Stimulated activated CD4-positive, alpha-beta T cell treated with anti-CD3 and anti-CD28 coated beads, TNF-alpha, amount 100 ng/mL, for 1 hour (primary cell): ENCODE data around the gene RNF44.
"Not testable (repeated sequence)": the region's sequence is repeated elsewhere in the genome, so short reads cannot be mapped to it uniquely, and the experiment has no call there.

ENCODE experiments used
- DNase-seq, 3 donors: peaks; one replicate each; pipeline ENCODE4 v3.0.0-alpha.2; 2020; ENCODE audit warnings: low read depth in 3 of 3, low spot score in 1 of 3

RNF44 gene

GRCh38 chr5:176552332-176552869 is 15.2 kb upstream of the RNF44 start:
- DNase-seq: no peak

GRCh38 chr5:176550937-176551336 is 13.7 kb upstream of the RNF44 start:
- DNase-seq: not testable (repeated sequence)

- DNase-seq: no peak
Measured at GRCh38 chr5:176550275-176550831, 13.2 kb upstream of the RNF44 start.

GRCh38 chr5:176549871-176550270 is 12.7 kb upstream of the RNF44 start:
- DNase-seq: no peak

- DNase-seq: no peak
Measured at GRCh38 chr5:176548967-176549444, 11.8 kb upstream of the RNF44 start, which contains the start of gene CDHR2. Gene CDHR2 (plus strand): TSS chr5:176549342. CDS start chr5:176565353, 16,011 bp downstream.

GRCh38 chr5:176547802-176548201 is 10.6 kb upstream of the RNF44 start:
- DNase-seq: no peak

GRCh38 chr5:176545737-176546509 is 8.7 kb upstream of the RNF44 start:
- no peak for DNase-seq

GRCh38 chr5:176545388-176545736 is 8.2 kb upstream of the RNF44 start:
- no peak for DNase-seq

GRCh38 chr5:176543428-176544182 is 6.4 kb upstream of the RNF44 start:
- DNase-seq: peak in 1 of 3 donors; percentile 64

GRCh38 chr5:176542596-176543427 is 5.6 kb upstream of the RNF44 start:
- peak in 1 of 3 donors; percentile 24 for DNase-seq

- peak in 2 of 3 donors; percentile 43 to 66 for DNase-seq
Measured at GRCh38 chr5:176542135-176542595, 5.0 kb upstream of the RNF44 start.

- DNase-seq: peak in 1 of 3 donors; percentile 39
Measured at GRCh38 chr5:176541338-176542134, 4.3 kb upstream of the RNF44 start.

GRCh38 chr5:176540956-176541337 is 3.7 kb upstream of the RNF44 start:
- no peak for DNase-seq

GRCh38 chr5:176540476-176540899 is 3.3 kb upstream of the RNF44 start:
- DNase-seq: no peak

GRCh38 chr5:176538989-176539384 is 1.8 kb upstream of the RNF44 start:
- no peak for DNase-seq

- no peak for DNase-seq
Measured at GRCh38 chr5:176538230-176538988, 1.2 kb upstream of the RNF44 start.

- peak; percentile 86 to 96 (median 94) for DNase-seq
Measured at GRCh38 chr5:176537554-176538229, 490 bp upstream of the RNF44 start.

GRCh38 chr5:176536132-176536901 is 885 bp downstream of the RNF44 start:
- peak; percentile 59 to 67 (median 63) for DNase-seq
